H9 (cell line): Measurements from ENCODE around the gene RAB11FIP5. TPM values are rescaled to one million over a fixed set of nuclear protein-coding genes. Genes with fewer than 3 reads are reported as not detected.

Experiments
- DNase-seq: peaks from one replicate; pipeline ENCODE4 v3.0.0-alpha.2; 2017
- H2AFZ ChIP-seq: one replicate; pipeline ENCODE4 v1.6.1; 2013; ENCODE audit warnings: mild to moderate bottlenecking, low read length, control low read depth, moderate library complexity
- H2AK5ac ChIP-seq: 2 replicates; pipeline ENCODE4 v1.6.1; 2013; ENCODE audit warnings: low read length, control low read depth, mixed read lengths; ENCODE audit not compliant: insufficient read length
- H2BK120ac ChIP-seq: one replicate; pipeline ENCODE4 v1.6.1; 2013; ENCODE audit warnings: low read depth, mild to moderate bottlenecking, low read length, control low read depth, inconsistent platforms; ENCODE audit not compliant: poor library complexity, severe bottlenecking
- H2BK12ac ChIP-seq: 2 replicates; pipeline ENCODE4 v1.6.1; 2013; ENCODE audit warnings: low read length, control low read depth, mixed read lengths, low read depth; ENCODE audit not compliant: insufficient read length
- H2BK15ac ChIP-seq: 2 replicates; pipeline ENCODE4 v1.6.1; 2013; ENCODE audit warnings: low read depth, low read length, control low read depth
- H2BK20ac ChIP-seq: one replicate; pipeline ENCODE4 v1.6.1; 2013; ENCODE audit warnings: low read depth, mild to moderate bottlenecking, low read length, control low read depth, inconsistent platforms; ENCODE audit not compliant: poor library complexity, severe bottlenecking
- H2BK5ac ChIP-seq: 2 replicates; pipeline ENCODE4 v1.6.1; 2013; ENCODE audit warnings: low read length, control low read depth, mixed read lengths; ENCODE audit not compliant: insufficient read length
- H3K14ac ChIP-seq: 2 replicates; pipeline ENCODE4 v1.6.1; 2013; ENCODE audit warnings: low read length, control low read depth; ENCODE audit not compliant: insufficient read depth
- H3K18ac ChIP-seq: 2 replicates; pipeline ENCODE4 v1.6.1; 2013; ENCODE audit warnings: low read depth, mild to moderate bottlenecking, mixed read lengths, low read length, control low read depth; ENCODE audit not compliant: insufficient read length
- H3K23ac ChIP-seq: 2 replicates; pipeline ENCODE4 v1.6.1; 2013; ENCODE audit warnings: low read length, control low read depth, mixed read lengths, low read depth; ENCODE audit not compliant: insufficient read length
- H3K23me2 ChIP-seq: 2 replicates; pipeline ENCODE4 v1.6.1; 2013; ENCODE audit warnings: low read depth, mild to moderate bottlenecking, mixed read lengths, low read length, control low read depth; ENCODE audit not compliant: insufficient read length, poor library complexity, severe bottlenecking
- H3K27ac ChIP-seq: 2 replicates; pipeline ENCODE4 v1.5.1; 2013; ENCODE audit warnings: low read length, control low read depth, mixed read lengths, low read depth; ENCODE audit not compliant: insufficient read length
- H3K27me3 ChIP-seq: 2 replicates; pipeline ENCODE4 v1.6.1; 2013; ENCODE audit warnings: low read length, control low read depth, inconsistent platforms; ENCODE audit not compliant: insufficient read depth
- H3K4ac ChIP-seq: 2 replicates; pipeline ENCODE4 v1.6.1; 2013; ENCODE audit warnings: low read depth, mild to moderate bottlenecking, control low read depth, inconsistent platforms, low read length, moderate library complexity
- H3K4me1 ChIP-seq: 2 replicates; pipeline ENCODE4 v1.6.1; 2013; ENCODE audit warnings: low read length, control low read depth, inconsistent platforms; ENCODE audit not compliant: insufficient read depth
- H3K4me2 ChIP-seq: 2 replicates; pipeline ENCODE4 v1.6.1; 2013; ENCODE audit warnings: low read length, control low read depth, mixed read lengths; ENCODE audit not compliant: insufficient read length, insufficient read depth
- H3K56ac ChIP-seq: 2 replicates; pipeline ENCODE4 v1.6.1; 2013; ENCODE audit warnings: low read depth, mild to moderate bottlenecking, mixed read lengths, low read length, control low read depth; ENCODE audit not compliant: insufficient read length
- H3K79me1 ChIP-seq: 2 replicates; pipeline ENCODE4 v1.6.1; 2013; ENCODE audit warnings: low read depth, mild to moderate bottlenecking, moderate library complexity, low read length, control low read depth, inconsistent platforms; ENCODE audit not compliant: insufficient read depth, poor library complexity, severe bottlenecking
- H3K79me2 ChIP-seq: 2 replicates; pipeline ENCODE4 v1.6.1; 2013; ENCODE audit warnings: low read length, control low read depth, inconsistent platforms; ENCODE audit not compliant: insufficient read depth
- H3K9ac ChIP-seq: 2 replicates; pipeline ENCODE4 v1.6.1; 2013; ENCODE audit warnings: low read length, control low read depth, mixed read lengths; ENCODE audit not compliant: insufficient read length; ENCODE audit errors: extremely low read depth
- H3K9me3 ChIP-seq: one replicate; pipeline ENCODE4 v1.6.1; 2013; ENCODE audit warnings: low read depth, low read length, inconsistent platforms; ENCODE audit not compliant: control insufficient read depth
- H3T11ph ChIP-seq: one replicate; pipeline ENCODE4 v1.6.1; 2013; ENCODE audit warnings: mild to moderate bottlenecking, low read length, control low read depth, inconsistent platforms
- H4K20me1 ChIP-seq: one replicate; pipeline ENCODE4 v1.6.1; 2013; ENCODE audit not compliant: control insufficient read depth, insufficient read length, insufficient read depth
- H4K5ac ChIP-seq: 2 replicates; pipeline ENCODE4 v1.6.1; 2013; ENCODE audit warnings: low read depth, mild to moderate bottlenecking, mixed read lengths, low read length, control low read depth; ENCODE audit not compliant: insufficient read length
- H4K8ac ChIP-seq: replicated peaks from 2 replicates; pipeline ENCODE4 v1.6.1; 2013; ENCODE audit warnings: low read length, control low read depth, mixed read lengths, low read depth; ENCODE audit not compliant: insufficient read length
- H4K91ac ChIP-seq: 2 replicates; pipeline ENCODE4 v1.6.1; 2013; ENCODE audit warnings: low read depth, mild to moderate bottlenecking, moderate library complexity, mixed read lengths, low read length, control low read depth; ENCODE audit not compliant: insufficient read length
- H3K27ac Mint-ChIP-seq, 3 experiments: 2 replicates in 2 of 3; 3 replicates in 1 of 3; pipeline ENCODE4 v1.8.0; 2020 to 2021; ENCODE audit warnings: mixed read lengths in 3 of 3, mild to moderate bottlenecking in 1 of 3, moderate library complexity in 1 of 3
- H3K27me3 Mint-ChIP-seq: 2 replicates; pipeline ENCODE4 v1.8.0; 2021; ENCODE audit warnings: low read depth, mild to moderate bottlenecking, moderate library complexity, mixed read lengths
- H3K36me3 Mint-ChIP-seq, 3 experiments: 2 replicates in 2 of 3; 3 replicates in 1 of 3; pipeline ENCODE4 v1.8.0; 2020 to 2021; ENCODE audit warnings: low read depth in 3 of 3, mixed read lengths in 3 of 3; ENCODE audit not compliant: insufficient read depth in 1 of 3
- H3K4me1 Mint-ChIP-seq, 2 experiments: 2 replicates each; pipeline ENCODE4 v1.8.0; 2020; ENCODE audit warnings: mixed read lengths in 2 of 2
- H3K4me3 Mint-ChIP-seq, 2 experiments: 2 replicates in 1 of 2; 3 replicates in 1 of 2; pipeline ENCODE4 v1.8.0; 2020 to 2021; ENCODE audit warnings: mild to moderate bottlenecking in 2 of 2, mixed read lengths in 2 of 2, moderate library complexity in 1 of 2
- H3K9me3 Mint-ChIP-seq, 2 experiments: 2 replicates in 1 of 2; 3 replicates in 1 of 2; pipeline ENCODE4 v1.8.0; 2020; ENCODE audit warnings: mild to moderate bottlenecking in 2 of 2, mixed read lengths in 2 of 2, moderate library complexity in 1 of 2
- CTCF ChIP-seq: fragments of 200-600 bp; sonication (generic); conservative IDR thresholded peaks from 3 replicates; pipeline ENCODE4 v1.8.0; 2021; ENCODE audit warnings: antibody characterized with exemption, mild to moderate bottlenecking
- WGBS: extraction: QIAGEN DNeasy Blood & Tissue Kit; methylation state at CpG from one replicate; pipeline ENCODE4 v1.1.7; 2013; ENCODE audit warnings: missing lambda C conversion rate, low lambda C conversion rate, mixed read lengths; ENCODE audit not compliant: insufficient read length; ENCODE audit errors: extremely low coverage; 5-methylcytosine and 5-hydroxymethylcytosine counted together
- total RNA-seq: library from RNA; stranded (reverse); gene quantifications from 2 replicates; pipeline ENCODE4 v1.2.1, GENCODE V29; 2021

The RAB11FIP5 gene
- total RNA-seq, 1 experiment from 2014 or later: 7.1 TPM

DNA sequence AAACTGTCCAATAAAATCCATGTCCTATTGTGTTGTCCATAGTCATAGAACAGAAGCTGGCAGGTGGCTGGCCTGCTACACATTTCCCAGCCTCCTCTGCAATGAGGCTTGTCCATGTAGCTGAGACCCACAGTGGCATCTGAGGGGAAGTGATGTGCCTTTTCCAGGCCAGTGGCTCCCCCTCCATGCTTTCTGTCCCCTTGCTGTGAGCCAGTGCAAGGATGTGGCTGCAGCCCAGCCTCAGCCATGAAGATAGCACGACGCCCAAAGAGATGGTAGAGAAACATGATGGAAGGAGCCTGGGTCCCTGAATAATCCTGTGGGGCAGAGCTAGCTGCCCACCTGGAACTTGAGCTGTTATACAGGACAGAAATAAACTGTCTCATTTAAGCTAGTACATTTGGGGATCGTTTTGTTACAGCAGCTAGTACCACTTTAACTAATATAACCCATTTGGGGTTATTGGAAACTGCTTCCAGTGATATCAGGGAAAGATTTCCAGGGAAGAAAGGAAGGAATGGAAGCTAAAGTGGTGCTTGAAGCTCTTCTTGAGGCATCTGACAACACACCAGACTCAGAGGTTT, 81.6 kb downstream of the RAB11FIP5 start:
- H2BK12ac ChIP-seq: no peak overlapping the region
- no peaks in the 10 kb centered on the region for H3K79me2 ChIP-seq
- H3K56ac ChIP-seq: no peak overlapping the region
- no peak overlapping the region for H3K14ac ChIP-seq
- H3K79me1 ChIP-seq: no peaks in the 10 kb centered on the region
- DNase-seq: no peak
- no peak overlapping the region for H3K27ac ChIP-seq
- Mint-ChIP-seq H3K4me3 (no peak overlapping the region), H3K27ac (no peak overlapping the region), H3K9me3 (no peaks in the 10 kb centered on the region), H3K27me3 (no peaks in the 10 kb centered on the region), H3K36me3 (peaks cover 0 to 7% (median 0%) of the 10 kb centered on the region in 3 experiments; a peak in 2 of 7 replicates), H3K4me1 (peaks cover 6 to 12% of the 10 kb centered on the region in 2 experiments)
- H3K18ac ChIP-seq: no peak overlapping the region
- no peaks in the 10 kb centered on the region for H3K9me3 ChIP-seq
- no peak overlapping the region for H3K23ac ChIP-seq
- no peaks in the 10 kb centered on the region for H3K23me2 ChIP-seq
- H4K20me1 ChIP-seq: no peaks in the 10 kb centered on the region
- no peak for TF ChIP-seq CTCF
- no peak overlapping the region for H2BK120ac ChIP-seq
- no peak overlapping the region for H4K91ac ChIP-seq
- H3K4me1 ChIP-seq: no peaks in the 10 kb centered on the region; the same call in 1 of the 2 replicates
- H3K4me2 ChIP-seq: no peak overlapping the region
- no peak overlapping the region for H3T11ph ChIP-seq
- H3K27me3 ChIP-seq: no peaks in the 10 kb centered on the region
- no peak overlapping the region for H2BK15ac ChIP-seq
- H2BK20ac ChIP-seq: no peak overlapping the region
- no peak overlapping the region for H4K5ac ChIP-seq
- no peak overlapping the region for H2AFZ ChIP-seq
- no peak overlapping the region for H3K4ac ChIP-seq
- H2AK5ac ChIP-seq: no peak overlapping the region
- H4K8ac ChIP-seq: no peak overlapping the region
- WGBS: no CpG with 5 or more reads among the region's 3 CpGs
- no peak overlapping the region for H2BK5ac ChIP-seq
- no peak overlapping the region for H3K9ac ChIP-seq
